H9 (cell line): ENCODE data around the gene ASPG. TPM values are rescaled to one million over a fixed set of nuclear protein-coding genes. Genes with fewer than 3 reads are reported as not detected.
A peak's percentile ranks its signal among the peaks of the same experiment; 100 is the strongest.

Experiments used
- DNase-seq: peaks from one replicate; pipeline ENCODE4 v3.0.0-alpha.2; 2017
- H2AFZ ChIP-seq: one replicate; pipeline ENCODE4 v1.6.1; 2013; ENCODE audit warnings: mild to moderate bottlenecking, low read length, control low read depth, moderate library complexity
- H2AK5ac ChIP-seq: 2 replicates; pipeline ENCODE4 v1.6.1; 2013; ENCODE audit warnings: low read length, control low read depth, mixed read lengths; ENCODE audit not compliant: insufficient read length
- H2BK120ac ChIP-seq: one replicate; pipeline ENCODE4 v1.6.1; 2013; ENCODE audit warnings: low read depth, mild to moderate bottlenecking, low read length, control low read depth, inconsistent platforms; ENCODE audit not compliant: poor library complexity, severe bottlenecking
- H2BK12ac ChIP-seq: 2 replicates; pipeline ENCODE4 v1.6.1; 2013; ENCODE audit warnings: low read length, control low read depth, mixed read lengths, low read depth; ENCODE audit not compliant: insufficient read length
- H2BK15ac ChIP-seq: 2 replicates; pipeline ENCODE4 v1.6.1; 2013; ENCODE audit warnings: low read depth, low read length, control low read depth
- H2BK20ac ChIP-seq: one replicate; pipeline ENCODE4 v1.6.1; 2013; ENCODE audit warnings: low read depth, mild to moderate bottlenecking, low read length, control low read depth, inconsistent platforms; ENCODE audit not compliant: poor library complexity, severe bottlenecking
- H2BK5ac ChIP-seq: 2 replicates; pipeline ENCODE4 v1.6.1; 2013; ENCODE audit warnings: low read length, control low read depth, mixed read lengths; ENCODE audit not compliant: insufficient read length
- H3K14ac ChIP-seq: 2 replicates; pipeline ENCODE4 v1.6.1; 2013; ENCODE audit warnings: low read length, control low read depth; ENCODE audit not compliant: insufficient read depth
- H3K18ac ChIP-seq: 2 replicates; pipeline ENCODE4 v1.6.1; 2013; ENCODE audit warnings: low read depth, mild to moderate bottlenecking, mixed read lengths, low read length, control low read depth; ENCODE audit not compliant: insufficient read length
- H3K23ac ChIP-seq: 2 replicates; pipeline ENCODE4 v1.6.1; 2013; ENCODE audit warnings: low read length, control low read depth, mixed read lengths, low read depth; ENCODE audit not compliant: insufficient read length
- H3K23me2 ChIP-seq: 2 replicates; pipeline ENCODE4 v1.6.1; 2013; ENCODE audit warnings: low read depth, mild to moderate bottlenecking, mixed read lengths, low read length, control low read depth; ENCODE audit not compliant: insufficient read length, poor library complexity, severe bottlenecking
- H3K27ac ChIP-seq: 2 replicates; pipeline ENCODE4 v1.5.1; 2013; ENCODE audit warnings: low read length, control low read depth, mixed read lengths, low read depth; ENCODE audit not compliant: insufficient read length
- H3K27me3 ChIP-seq: 2 replicates; pipeline ENCODE4 v1.6.1; 2013; ENCODE audit warnings: low read length, control low read depth, inconsistent platforms; ENCODE audit not compliant: insufficient read depth
- H3K4ac ChIP-seq: 2 replicates; pipeline ENCODE4 v1.6.1; 2013; ENCODE audit warnings: low read depth, mild to moderate bottlenecking, control low read depth, inconsistent platforms, low read length, moderate library complexity
- H3K4me1 ChIP-seq: 2 replicates; pipeline ENCODE4 v1.6.1; 2013; ENCODE audit warnings: low read length, control low read depth, inconsistent platforms; ENCODE audit not compliant: insufficient read depth
- H3K4me2 ChIP-seq: 2 replicates; pipeline ENCODE4 v1.6.1; 2013; ENCODE audit warnings: low read length, control low read depth, mixed read lengths; ENCODE audit not compliant: insufficient read length, insufficient read depth
- H3K56ac ChIP-seq: 2 replicates; pipeline ENCODE4 v1.6.1; 2013; ENCODE audit warnings: low read depth, mild to moderate bottlenecking, mixed read lengths, low read length, control low read depth; ENCODE audit not compliant: insufficient read length
- H3K79me1 ChIP-seq: 2 replicates; pipeline ENCODE4 v1.6.1; 2013; ENCODE audit warnings: low read depth, mild to moderate bottlenecking, moderate library complexity, low read length, control low read depth, inconsistent platforms; ENCODE audit not compliant: insufficient read depth, poor library complexity, severe bottlenecking
- H3K79me2 ChIP-seq: 2 replicates; pipeline ENCODE4 v1.6.1; 2013; ENCODE audit warnings: low read length, control low read depth, inconsistent platforms; ENCODE audit not compliant: insufficient read depth
- H3K9ac ChIP-seq: 2 replicates; pipeline ENCODE4 v1.6.1; 2013; ENCODE audit warnings: low read length, control low read depth, mixed read lengths; ENCODE audit not compliant: insufficient read length; ENCODE audit errors: extremely low read depth
- H3K9me3 ChIP-seq: one replicate; pipeline ENCODE4 v1.6.1; 2013; ENCODE audit warnings: low read depth, low read length, inconsistent platforms; ENCODE audit not compliant: control insufficient read depth
- H3T11ph ChIP-seq: one replicate; pipeline ENCODE4 v1.6.1; 2013; ENCODE audit warnings: mild to moderate bottlenecking, low read length, control low read depth, inconsistent platforms
- H4K20me1 ChIP-seq: one replicate; pipeline ENCODE4 v1.6.1; 2013; ENCODE audit not compliant: control insufficient read depth, insufficient read length, insufficient read depth
- H4K5ac ChIP-seq: 2 replicates; pipeline ENCODE4 v1.6.1; 2013; ENCODE audit warnings: low read depth, mild to moderate bottlenecking, mixed read lengths, low read length, control low read depth; ENCODE audit not compliant: insufficient read length
- H4K8ac ChIP-seq: replicated peaks from 2 replicates; pipeline ENCODE4 v1.6.1; 2013; ENCODE audit warnings: low read length, control low read depth, mixed read lengths, low read depth; ENCODE audit not compliant: insufficient read length
- H4K91ac ChIP-seq: 2 replicates; pipeline ENCODE4 v1.6.1; 2013; ENCODE audit warnings: low read depth, mild to moderate bottlenecking, moderate library complexity, mixed read lengths, low read length, control low read depth; ENCODE audit not compliant: insufficient read length
- H3K27ac Mint-ChIP-seq, 3 experiments: 2 replicates in 2 of 3; 3 replicates in 1 of 3; pipeline ENCODE4 v1.8.0; 2020 to 2021; ENCODE audit warnings: mixed read lengths in 3 of 3, mild to moderate bottlenecking in 1 of 3, moderate library complexity in 1 of 3
- H3K27me3 Mint-ChIP-seq: 2 replicates; pipeline ENCODE4 v1.8.0; 2021; ENCODE audit warnings: low read depth, mild to moderate bottlenecking, moderate library complexity, mixed read lengths
- H3K36me3 Mint-ChIP-seq, 3 experiments: 2 replicates in 2 of 3; 3 replicates in 1 of 3; pipeline ENCODE4 v1.8.0; 2020 to 2021; ENCODE audit warnings: low read depth in 3 of 3, mixed read lengths in 3 of 3; ENCODE audit not compliant: insufficient read depth in 1 of 3
- H3K4me1 Mint-ChIP-seq, 2 experiments: 2 replicates each; pipeline ENCODE4 v1.8.0; 2020; ENCODE audit warnings: mixed read lengths in 2 of 2
- H3K4me3 Mint-ChIP-seq, 2 experiments: 2 replicates in 1 of 2; 3 replicates in 1 of 2; pipeline ENCODE4 v1.8.0; 2020 to 2021; ENCODE audit warnings: mild to moderate bottlenecking in 2 of 2, mixed read lengths in 2 of 2, moderate library complexity in 1 of 2
- H3K9me3 Mint-ChIP-seq, 2 experiments: 2 replicates in 1 of 2; 3 replicates in 1 of 2; pipeline ENCODE4 v1.8.0; 2020; ENCODE audit warnings: mild to moderate bottlenecking in 2 of 2, mixed read lengths in 2 of 2, moderate library complexity in 1 of 2
- CTCF ChIP-seq: fragments of 200-600 bp; sonication (generic); conservative IDR thresholded peaks from 3 replicates; pipeline ENCODE4 v1.8.0; 2021; ENCODE audit warnings: antibody characterized with exemption, mild to moderate bottlenecking
- WGBS: extraction: QIAGEN DNeasy Blood & Tissue Kit; methylation state at CpG from one replicate; pipeline ENCODE4 v1.1.7; 2013; ENCODE audit warnings: missing lambda C conversion rate, low lambda C conversion rate, mixed read lengths; ENCODE audit not compliant: insufficient read length; ENCODE audit errors: extremely low coverage; 5-methylcytosine and 5-hydroxymethylcytosine counted together
- total RNA-seq: library from RNA; stranded (reverse); gene quantifications from 2 replicates; pipeline ENCODE4 v1.2.1, GENCODE V29; 2021

The ASPG gene
- total RNA-seq, 1 experiment from 2014 or later: 0.33 TPM

DNA sequence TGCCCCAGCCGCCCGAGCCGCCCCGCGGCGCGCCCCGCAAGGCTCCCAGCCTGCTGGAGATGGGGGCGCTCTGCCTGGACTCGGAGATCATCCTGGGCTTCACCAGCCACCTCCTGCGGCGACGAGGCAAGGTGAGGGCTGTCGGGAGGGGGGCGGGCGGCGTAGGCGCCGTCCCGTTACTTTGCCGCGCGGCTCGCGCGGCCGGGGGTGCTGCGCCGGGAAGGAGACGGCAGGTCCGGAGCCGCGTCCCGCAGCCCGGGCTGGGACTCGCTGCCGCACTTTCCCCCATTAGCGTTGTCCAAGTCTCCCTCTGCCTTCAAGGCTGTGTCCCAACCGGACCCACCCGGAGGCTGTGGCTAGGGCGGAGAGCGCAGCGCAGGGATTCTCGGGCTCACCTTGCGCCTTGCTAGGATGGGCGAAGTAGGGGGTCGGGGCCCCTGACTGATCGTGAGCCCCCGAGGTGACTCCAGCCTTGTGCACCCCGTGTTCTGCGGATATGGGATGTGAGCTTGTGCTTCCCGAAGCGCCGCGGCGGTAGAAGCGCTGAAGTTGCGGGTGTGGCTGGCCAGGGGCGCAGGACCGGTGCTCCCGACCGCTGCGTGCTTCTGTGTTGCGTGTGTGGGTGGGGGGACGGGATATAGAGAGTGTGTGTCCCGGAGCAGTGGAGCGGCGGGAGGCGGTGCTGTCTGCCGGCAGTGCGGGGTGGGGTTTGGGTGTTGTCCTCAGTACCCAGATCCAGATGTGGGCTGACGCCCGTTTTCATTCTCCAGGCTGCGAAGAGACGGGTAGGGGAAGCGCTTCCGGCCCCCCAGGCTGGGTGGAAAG is 51.2 kb downstream of the ASPG start:
- no CpG with 5 or more reads among the region's 77 CpGs for WGBS
- no peak overlapping the region for H2BK15ac ChIP-seq
- peak overlapping the region; percentile 60 for H3K4me2 ChIP-seq
- no peak overlapping the region for H2BK5ac ChIP-seq
- Mint-ChIP-seq H3K36me3 (peaks cover 0 to 4% (median 0%) of the 10 kb centered on the region in 3 experiments; a peak in 2 of 7 replicates), H3K4me3 (peak overlapping the region; percentile 55 to 79), H3K4me1 (peaks cover 21 to 31% of the 10 kb centered on the region in 2 experiments), H3K9me3 (no peaks in the 10 kb centered on the region; a peak in 1 of 5 replicates), H3K27ac (no peak overlapping the region), H3K27me3 (peaks cover 54% of the 10 kb centered on the region)
- H3K27me3 ChIP-seq: peaks cover 19% of the 10 kb centered on the region
- no peak overlapping the region for H3K4ac ChIP-seq
- DNase-seq: peak; percentile 36
- peaks cover 24% of the 10 kb centered on the region for H3K23me2 ChIP-seq
- H3K79me1 ChIP-seq: no peaks in the 10 kb centered on the region
- no peak overlapping the region for H3K18ac ChIP-seq
- no peak overlapping the region for H3T11ph ChIP-seq
- no peaks in the 10 kb centered on the region; the same call in 1 of the 2 replicates for H3K4me1 ChIP-seq
- no peak overlapping the region for H3K56ac ChIP-seq
- H2AK5ac ChIP-seq: no peak overlapping the region
- H4K5ac ChIP-seq: no peak overlapping the region
- peaks cover 2% of the 10 kb centered on the region for H4K20me1 ChIP-seq
- no peak overlapping the region for H3K9ac ChIP-seq
- no peak overlapping the region for H4K8ac ChIP-seq
- H2BK20ac ChIP-seq: no peak overlapping the region
- H3K9me3 ChIP-seq: no peaks in the 10 kb centered on the region
- H3K27ac ChIP-seq: no peak overlapping the region
- H4K91ac ChIP-seq: no peak overlapping the region
- peaks cover 1% of the 10 kb centered on the region; the same call in 1 of the 2 replicates for H3K79me2 ChIP-seq
- H2BK120ac ChIP-seq: no peak overlapping the region
- H3K14ac ChIP-seq: no peak overlapping the region
- no peak for TF ChIP-seq CTCF
- H2AFZ ChIP-seq: no peak overlapping the region
- H3K23ac ChIP-seq: no peak overlapping the region
- H2BK12ac ChIP-seq: no peak overlapping the region
